H9 (cell line): ENCODE measurements around the gene ALCAM. TPM values are rescaled to one million over a fixed set of nuclear protein-coding genes. Genes with fewer than 3 reads are reported as not detected.

Source experiments
- DNase-seq: peaks from one replicate; pipeline ENCODE4 v3.0.0-alpha.2; 2017
- H2AFZ ChIP-seq: one replicate; pipeline ENCODE4 v1.6.1; 2013; ENCODE audit warnings: mild to moderate bottlenecking, low read length, control low read depth, moderate library complexity
- H2AK5ac ChIP-seq: 2 replicates; pipeline ENCODE4 v1.6.1; 2013; ENCODE audit warnings: low read length, control low read depth, mixed read lengths; ENCODE audit not compliant: insufficient read length
- H2BK120ac ChIP-seq: one replicate; pipeline ENCODE4 v1.6.1; 2013; ENCODE audit warnings: low read depth, mild to moderate bottlenecking, low read length, control low read depth, inconsistent platforms; ENCODE audit not compliant: poor library complexity, severe bottlenecking
- H2BK12ac ChIP-seq: 2 replicates; pipeline ENCODE4 v1.6.1; 2013; ENCODE audit warnings: low read length, control low read depth, mixed read lengths, low read depth; ENCODE audit not compliant: insufficient read length
- H2BK15ac ChIP-seq: 2 replicates; pipeline ENCODE4 v1.6.1; 2013; ENCODE audit warnings: low read depth, low read length, control low read depth
- H2BK20ac ChIP-seq: one replicate; pipeline ENCODE4 v1.6.1; 2013; ENCODE audit warnings: low read depth, mild to moderate bottlenecking, low read length, control low read depth, inconsistent platforms; ENCODE audit not compliant: poor library complexity, severe bottlenecking
- H2BK5ac ChIP-seq: 2 replicates; pipeline ENCODE4 v1.6.1; 2013; ENCODE audit warnings: low read length, control low read depth, mixed read lengths; ENCODE audit not compliant: insufficient read length
- H3K14ac ChIP-seq: 2 replicates; pipeline ENCODE4 v1.6.1; 2013; ENCODE audit warnings: low read length, control low read depth; ENCODE audit not compliant: insufficient read depth
- H3K18ac ChIP-seq: 2 replicates; pipeline ENCODE4 v1.6.1; 2013; ENCODE audit warnings: low read depth, mild to moderate bottlenecking, mixed read lengths, low read length, control low read depth; ENCODE audit not compliant: insufficient read length
- H3K23ac ChIP-seq: 2 replicates; pipeline ENCODE4 v1.6.1; 2013; ENCODE audit warnings: low read length, control low read depth, mixed read lengths, low read depth; ENCODE audit not compliant: insufficient read length
- H3K23me2 ChIP-seq: 2 replicates; pipeline ENCODE4 v1.6.1; 2013; ENCODE audit warnings: low read depth, mild to moderate bottlenecking, mixed read lengths, low read length, control low read depth; ENCODE audit not compliant: insufficient read length, poor library complexity, severe bottlenecking
- H3K27ac ChIP-seq: 2 replicates; pipeline ENCODE4 v1.5.1; 2013; ENCODE audit warnings: low read length, control low read depth, mixed read lengths, low read depth; ENCODE audit not compliant: insufficient read length
- H3K27me3 ChIP-seq: 2 replicates; pipeline ENCODE4 v1.6.1; 2013; ENCODE audit warnings: low read length, control low read depth, inconsistent platforms; ENCODE audit not compliant: insufficient read depth
- H3K4ac ChIP-seq: 2 replicates; pipeline ENCODE4 v1.6.1; 2013; ENCODE audit warnings: low read depth, mild to moderate bottlenecking, control low read depth, inconsistent platforms, low read length, moderate library complexity
- H3K4me1 ChIP-seq: 2 replicates; pipeline ENCODE4 v1.6.1; 2013; ENCODE audit warnings: low read length, control low read depth, inconsistent platforms; ENCODE audit not compliant: insufficient read depth
- H3K4me2 ChIP-seq: 2 replicates; pipeline ENCODE4 v1.6.1; 2013; ENCODE audit warnings: low read length, control low read depth, mixed read lengths; ENCODE audit not compliant: insufficient read length, insufficient read depth
- H3K56ac ChIP-seq: 2 replicates; pipeline ENCODE4 v1.6.1; 2013; ENCODE audit warnings: low read depth, mild to moderate bottlenecking, mixed read lengths, low read length, control low read depth; ENCODE audit not compliant: insufficient read length
- H3K79me1 ChIP-seq: 2 replicates; pipeline ENCODE4 v1.6.1; 2013; ENCODE audit warnings: low read depth, mild to moderate bottlenecking, moderate library complexity, low read length, control low read depth, inconsistent platforms; ENCODE audit not compliant: insufficient read depth, poor library complexity, severe bottlenecking
- H3K79me2 ChIP-seq: 2 replicates; pipeline ENCODE4 v1.6.1; 2013; ENCODE audit warnings: low read length, control low read depth, inconsistent platforms; ENCODE audit not compliant: insufficient read depth
- H3K9ac ChIP-seq: 2 replicates; pipeline ENCODE4 v1.6.1; 2013; ENCODE audit warnings: low read length, control low read depth, mixed read lengths; ENCODE audit not compliant: insufficient read length; ENCODE audit errors: extremely low read depth
- H3K9me3 ChIP-seq: one replicate; pipeline ENCODE4 v1.6.1; 2013; ENCODE audit warnings: low read depth, low read length, inconsistent platforms; ENCODE audit not compliant: control insufficient read depth
- H3T11ph ChIP-seq: one replicate; pipeline ENCODE4 v1.6.1; 2013; ENCODE audit warnings: mild to moderate bottlenecking, low read length, control low read depth, inconsistent platforms
- H4K20me1 ChIP-seq: one replicate; pipeline ENCODE4 v1.6.1; 2013; ENCODE audit not compliant: control insufficient read depth, insufficient read length, insufficient read depth
- H4K5ac ChIP-seq: 2 replicates; pipeline ENCODE4 v1.6.1; 2013; ENCODE audit warnings: low read depth, mild to moderate bottlenecking, mixed read lengths, low read length, control low read depth; ENCODE audit not compliant: insufficient read length
- H4K8ac ChIP-seq: replicated peaks from 2 replicates; pipeline ENCODE4 v1.6.1; 2013; ENCODE audit warnings: low read length, control low read depth, mixed read lengths, low read depth; ENCODE audit not compliant: insufficient read length
- H4K91ac ChIP-seq: 2 replicates; pipeline ENCODE4 v1.6.1; 2013; ENCODE audit warnings: low read depth, mild to moderate bottlenecking, moderate library complexity, mixed read lengths, low read length, control low read depth; ENCODE audit not compliant: insufficient read length
- H3K27ac Mint-ChIP-seq, 3 experiments: 2 replicates in 2 of 3; 3 replicates in 1 of 3; pipeline ENCODE4 v1.8.0; 2020 to 2021; ENCODE audit warnings: mixed read lengths in 3 of 3, mild to moderate bottlenecking in 1 of 3, moderate library complexity in 1 of 3
- H3K27me3 Mint-ChIP-seq: 2 replicates; pipeline ENCODE4 v1.8.0; 2021; ENCODE audit warnings: low read depth, mild to moderate bottlenecking, moderate library complexity, mixed read lengths
- H3K36me3 Mint-ChIP-seq, 3 experiments: 2 replicates in 2 of 3; 3 replicates in 1 of 3; pipeline ENCODE4 v1.8.0; 2020 to 2021; ENCODE audit warnings: low read depth in 3 of 3, mixed read lengths in 3 of 3; ENCODE audit not compliant: insufficient read depth in 1 of 3
- H3K4me1 Mint-ChIP-seq, 2 experiments: 2 replicates each; pipeline ENCODE4 v1.8.0; 2020; ENCODE audit warnings: mixed read lengths in 2 of 2
- H3K4me3 Mint-ChIP-seq, 2 experiments: 2 replicates in 1 of 2; 3 replicates in 1 of 2; pipeline ENCODE4 v1.8.0; 2020 to 2021; ENCODE audit warnings: mild to moderate bottlenecking in 2 of 2, mixed read lengths in 2 of 2, moderate library complexity in 1 of 2
- H3K9me3 Mint-ChIP-seq, 2 experiments: 2 replicates in 1 of 2; 3 replicates in 1 of 2; pipeline ENCODE4 v1.8.0; 2020; ENCODE audit warnings: mild to moderate bottlenecking in 2 of 2, mixed read lengths in 2 of 2, moderate library complexity in 1 of 2
- CTCF ChIP-seq: fragments of 200-600 bp; sonication (generic); conservative IDR thresholded peaks from 3 replicates; pipeline ENCODE4 v1.8.0; 2021; ENCODE audit warnings: antibody characterized with exemption, mild to moderate bottlenecking
- WGBS: extraction: QIAGEN DNeasy Blood & Tissue Kit; methylation state at CpG from one replicate; pipeline ENCODE4 v1.1.7; 2013; ENCODE audit warnings: missing lambda C conversion rate, low lambda C conversion rate, mixed read lengths; ENCODE audit not compliant: insufficient read length; ENCODE audit errors: extremely low coverage; 5-methylcytosine and 5-hydroxymethylcytosine counted together
- total RNA-seq: library from RNA; stranded (reverse); gene quantifications from 2 replicates; pipeline ENCODE4 v1.2.1, GENCODE V29; 2021

The ALCAM gene
- total RNA-seq, 1 experiment from 2014 or later, result 43.7 TPM

DNA sequence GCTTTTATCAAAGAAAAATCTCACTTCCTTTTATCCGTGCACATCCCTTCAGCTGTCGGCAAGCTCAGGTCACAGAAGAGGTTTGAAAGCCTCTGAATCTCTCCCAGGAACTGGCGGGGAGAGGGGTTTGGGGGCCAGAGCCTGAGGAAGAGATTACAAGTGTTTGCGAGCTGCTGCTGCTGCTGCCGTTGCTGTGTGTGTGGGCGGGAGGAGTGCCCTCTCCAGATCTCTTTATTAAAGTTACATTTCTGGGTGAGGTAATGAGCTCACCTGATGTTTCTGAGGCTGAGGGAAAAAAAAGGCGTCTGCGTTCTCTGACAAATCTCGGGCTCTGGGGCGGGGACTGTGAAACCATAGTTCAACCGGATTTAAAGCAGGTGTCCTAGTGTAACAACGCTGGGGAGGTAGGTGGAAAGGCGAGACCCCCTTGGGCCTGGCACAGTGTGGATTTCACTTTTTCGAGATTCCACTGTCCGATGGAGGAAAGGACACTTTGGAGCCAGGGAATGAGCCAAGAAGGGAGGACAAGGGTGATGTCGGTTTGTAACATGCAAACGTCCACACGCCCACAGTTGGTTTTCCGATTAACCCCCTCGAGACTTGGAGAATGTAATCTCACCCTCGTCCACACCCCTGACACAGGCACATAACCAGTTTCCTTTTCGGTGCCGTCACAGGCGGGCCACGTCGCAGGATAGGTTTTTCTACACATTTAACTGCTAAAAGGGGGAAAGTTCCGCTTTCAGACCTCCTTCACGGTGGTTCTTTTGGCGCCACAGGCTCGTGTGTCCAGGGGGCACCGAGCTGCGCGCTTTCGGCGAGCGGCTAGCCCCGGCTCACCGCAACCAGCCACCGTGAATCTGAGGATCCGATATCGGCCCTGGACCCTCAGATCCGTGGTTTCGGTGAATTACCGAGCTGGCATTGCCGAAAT lies 2.1 kb downstream of the ALCAM start:
- no peak overlapping the region for H3T11ph ChIP-seq
- H3K79me2 ChIP-seq, result no peaks in the 10 kb centered on the region
- TF ChIP-seq CTCF, result no peak
- H3K27me3 ChIP-seq, result no peaks in the 10 kb centered on the region
- H2AFZ ChIP-seq, result no peak overlapping the region
- no peaks in the 10 kb centered on the region for H3K79me1 ChIP-seq
- H3K14ac ChIP-seq, result peak overlapping the region; percentile 64
- Mint-ChIP-seq H3K9me3 (no peaks in the 10 kb centered on the region; a peak in 3 of 5 replicates), H3K36me3 (peaks cover 0 to 2% (median 0%) of the 10 kb centered on the region in 3 experiments; a peak in 2 of 7 replicates), H3K4me3 (peak overlapping the region; percentile 78 to 92), H3K4me1 (peaks cover 35 to 37% of the 10 kb centered on the region in 2 experiments), H3K27me3 (peaks cover 13% of the 10 kb centered on the region), H3K27ac (peak overlapping the region; percentile 48 to 93 (median 67); a peak in 6 of 7 replicates)
- no peak overlapping the region for H2BK5ac ChIP-seq
- no peak overlapping the region for H3K23ac ChIP-seq
- peak; percentile 42 for DNase-seq
- no peak overlapping the region for H4K5ac ChIP-seq
- no peak overlapping the region for H3K4ac ChIP-seq
- no peak overlapping the region for H3K27ac ChIP-seq
- peak overlapping the region; percentile 6 for H3K18ac ChIP-seq
- peak overlapping the region; percentile 33 for H3K9ac ChIP-seq
- no peaks in the 10 kb centered on the region for H4K20me1 ChIP-seq
- no peaks in the 10 kb centered on the region for H3K4me1 ChIP-seq
- no peak overlapping the region for H3K56ac ChIP-seq
- H2BK12ac ChIP-seq, result no peak overlapping the region
- no peak overlapping the region for H4K8ac ChIP-seq
- H2BK20ac ChIP-seq, result no peak overlapping the region
- no peak overlapping the region for H4K91ac ChIP-seq
- peaks cover 40% of the 10 kb centered on the region for H3K23me2 ChIP-seq
- no peak overlapping the region for H2BK15ac ChIP-seq
- no peak overlapping the region for H2BK120ac ChIP-seq
- H3K4me2 ChIP-seq, result peak overlapping the region; percentile 86
- no CpG with 5 or more reads among the region's 45 CpGs for WGBS
- no peak overlapping the region for H2AK5ac ChIP-seq
- H3K9me3 ChIP-seq, result no peaks in the 10 kb centered on the region
